Activated naive CD8-positive, alpha-beta T cell treated with anti-CD3 and anti-CD28 coated beads, Interleukin-2, amount 50 U/mL, for 16 hours (primary cell): ENCODE measurements around the gene PPP1R12B.
"Not testable (repeated sequence)": the region's sequence is repeated elsewhere in the genome, so short reads cannot be mapped to it uniquely, and the experiment has no call there.

ENCODE experiments used
- DNase-seq: peaks from one replicate; pipeline ENCODE4 v3.0.0-alpha.2; 2020; ENCODE audit warnings: low read depth, low spot score

PPP1R12B gene

GRCh38 chr1:202405928-202406327, 57.4 kb downstream of the PPP1R12B start:
- DNase-seq: no peak

DNA sequence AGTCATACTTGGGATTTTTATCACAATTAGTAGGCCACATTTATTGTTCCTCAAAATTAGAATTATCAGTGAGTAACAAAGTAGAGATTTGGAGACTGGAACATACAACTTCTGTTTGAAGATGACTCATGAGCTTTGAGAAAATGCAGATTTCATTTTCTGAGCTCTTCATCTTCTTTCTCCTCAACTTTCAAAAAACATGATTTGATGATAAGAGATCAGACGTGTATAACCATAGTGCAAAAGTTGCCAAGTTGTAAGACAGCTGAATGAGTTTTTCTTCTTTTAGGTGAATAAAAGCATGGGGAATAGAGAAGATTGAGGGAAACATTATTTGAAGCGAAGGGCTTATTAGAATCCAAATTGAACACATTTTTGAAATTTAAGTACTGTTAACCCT, 58.4 kb downstream of the PPP1R12B start:
- DNase-seq: not testable (repeated sequence)

- DNase-seq: not testable (repeated sequence)
Observed at GRCh38 chr1:202407378-202407777, 58.9 kb downstream of the PPP1R12B start.

- DNase-seq: not testable (repeated sequence)
Observed at GRCh38 chr1:202410251-202410650, 61.8 kb downstream of the PPP1R12B start.

DNA sequence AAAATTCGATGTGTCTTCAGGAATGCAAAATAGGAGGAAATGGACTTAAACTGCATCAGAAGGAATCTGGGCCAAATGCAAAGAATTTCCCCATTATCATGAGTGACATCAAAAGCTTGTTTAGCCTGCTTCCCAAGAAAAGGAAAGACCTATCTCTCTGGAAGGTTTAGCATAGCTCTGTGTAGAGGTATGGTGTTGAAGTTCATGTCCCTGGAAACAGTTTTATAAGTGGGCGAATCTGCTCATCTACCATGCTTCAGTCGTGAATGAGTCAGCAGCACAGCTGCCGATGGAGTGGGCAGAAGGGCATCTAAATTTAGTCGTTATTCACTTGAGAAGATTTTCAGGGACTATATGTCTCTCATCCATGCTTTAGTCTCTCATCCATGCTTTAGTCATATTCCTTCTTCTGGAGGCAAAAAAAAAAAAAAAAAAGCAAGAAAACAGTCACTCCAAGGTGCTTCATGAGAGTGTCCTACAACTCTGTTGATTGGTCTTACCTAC, 62.4 kb downstream of the PPP1R12B start:
- DNase-seq: not testable (repeated sequence)

DNA sequence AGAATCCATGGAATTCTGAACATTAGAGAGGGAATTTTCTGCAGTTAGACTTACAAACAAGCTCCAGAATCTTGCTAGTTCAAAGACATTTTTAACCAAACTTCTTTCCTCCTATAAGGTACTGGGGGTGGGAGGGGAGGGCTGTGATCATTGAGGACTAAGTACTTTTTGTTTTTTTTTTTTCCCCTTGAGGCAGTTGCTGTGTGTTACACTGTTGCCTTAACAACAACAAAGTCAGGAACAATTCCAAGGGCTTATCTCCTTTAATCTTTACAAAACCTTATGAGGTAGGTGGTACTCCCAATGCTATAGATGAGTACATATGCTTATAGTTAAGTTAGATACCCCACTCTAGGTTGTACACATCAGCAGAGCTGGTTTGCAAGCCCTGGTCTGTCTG, 62.9 kb downstream of the PPP1R12B start:
- no peak for DNase-seq

- not testable (repeated sequence) for DNase-seq
Observed at GRCh38 chr1:202412421-202412820, 63.9 kb downstream of the PPP1R12B start.

- DNase-seq: no peak
Observed at GRCh38 chr1:202416641-202417040, 68.1 kb downstream of the PPP1R12B start.

DNA sequence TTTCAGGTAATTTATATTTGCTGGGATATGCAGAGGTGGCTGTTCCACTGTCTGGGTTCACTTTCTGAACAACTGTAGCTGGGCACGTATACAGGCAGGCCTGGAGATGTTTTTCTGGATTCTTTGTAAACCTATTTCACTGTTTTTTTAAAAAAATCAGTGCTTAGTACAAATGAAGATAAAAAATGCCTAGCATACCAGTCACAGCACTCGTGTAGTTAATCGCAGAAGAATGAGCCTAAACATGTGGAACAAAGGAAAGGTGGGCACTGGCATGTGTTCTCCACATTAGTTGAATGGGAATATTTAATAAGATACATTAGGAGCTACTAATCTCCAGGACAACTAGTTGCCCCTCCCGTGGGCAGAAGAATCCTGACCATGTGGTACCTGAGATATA, 68.6 kb downstream of the PPP1R12B start:
- not testable (repeated sequence) for DNase-seq

GRCh38 chr1:202417762-202418201, 69.3 kb downstream of the PPP1R12B start:
- not testable (repeated sequence) for DNase-seq

DNA sequence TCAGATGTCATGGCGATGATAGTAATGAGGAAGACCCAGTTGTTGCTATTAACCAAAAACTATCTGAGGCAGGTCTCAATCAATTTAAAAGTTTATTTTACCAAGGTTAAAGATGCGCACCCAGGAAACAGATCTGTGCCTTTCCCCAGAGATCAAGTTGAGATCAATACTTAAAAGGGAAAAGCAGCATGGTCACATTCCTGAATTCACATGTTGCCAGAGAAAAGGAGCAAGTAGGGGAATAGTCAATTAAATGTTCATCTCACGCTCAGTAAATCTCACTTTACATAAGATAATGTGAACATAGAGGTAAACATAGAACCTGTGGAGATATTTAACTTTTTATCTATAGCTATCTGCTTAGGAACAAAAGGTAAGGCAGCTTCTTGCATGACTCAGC, 71.2 kb downstream of the PPP1R12B start:
- not testable (repeated sequence) for DNase-seq

- DNase-seq: not testable (repeated sequence)
Observed at GRCh38 chr1:202420422-202421094, 72.1 kb downstream of the PPP1R12B start.

DNA sequence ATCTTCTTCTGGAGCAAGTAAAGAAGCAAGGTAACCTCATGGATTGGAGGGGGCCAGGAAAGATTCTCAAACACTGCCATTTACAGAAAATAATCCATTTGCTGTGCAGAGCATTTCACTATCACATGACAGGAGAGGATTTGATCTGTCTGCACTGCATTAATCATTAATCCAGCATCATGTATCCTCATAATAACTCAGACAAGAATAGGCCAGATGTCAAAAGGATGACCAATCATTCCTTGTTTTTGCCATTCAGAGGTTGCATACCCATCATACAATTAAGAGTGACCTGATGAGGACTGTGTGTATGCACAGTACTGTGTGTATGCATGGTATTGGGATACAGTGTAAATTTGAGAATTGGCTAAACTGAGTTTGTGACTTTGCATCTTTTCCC, 74.2 kb downstream of the PPP1R12B start:
- DNase-seq: not testable (repeated sequence)

DNA sequence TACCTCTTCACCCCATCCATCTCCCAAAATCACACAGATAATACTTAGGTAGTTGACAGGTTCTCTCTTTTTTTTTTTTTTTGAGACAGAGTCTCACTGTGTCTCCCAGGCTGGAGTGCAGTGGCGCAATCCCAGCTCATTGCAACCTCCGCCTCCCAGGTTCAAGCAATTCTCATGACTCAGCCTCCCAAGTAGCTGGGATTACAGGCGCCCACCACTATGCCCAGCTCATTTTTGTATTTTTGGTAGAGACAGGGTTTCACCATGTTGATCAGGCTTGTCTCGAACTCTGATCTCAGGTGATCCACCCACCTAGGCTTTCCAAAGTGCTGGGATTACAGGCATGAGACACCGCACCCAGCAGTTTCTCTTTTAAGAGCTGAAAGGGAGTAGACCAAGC, 75.8 kb downstream of the PPP1R12B start:
- not testable (repeated sequence) for DNase-seq

DNA sequence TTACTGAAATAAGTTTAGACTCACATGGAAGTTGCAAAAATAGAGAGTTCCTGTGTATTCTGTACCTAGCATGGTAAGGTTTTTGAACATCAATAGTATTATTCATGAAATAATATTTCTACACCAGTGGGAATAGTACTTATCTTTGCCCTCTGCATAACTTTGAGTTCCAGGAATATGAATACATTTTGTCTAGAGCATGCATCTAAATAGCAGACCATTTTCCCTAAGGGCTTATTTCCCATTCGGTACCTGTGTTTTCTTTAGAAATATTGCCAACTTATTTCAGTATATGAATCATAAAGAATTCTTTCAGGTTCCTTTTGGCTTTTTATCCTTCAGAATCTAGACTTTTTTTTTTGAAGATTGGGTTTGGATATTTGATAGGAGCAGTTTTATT, 81.6 kb downstream of the PPP1R12B start:
- not testable (repeated sequence) for DNase-seq

DNA sequence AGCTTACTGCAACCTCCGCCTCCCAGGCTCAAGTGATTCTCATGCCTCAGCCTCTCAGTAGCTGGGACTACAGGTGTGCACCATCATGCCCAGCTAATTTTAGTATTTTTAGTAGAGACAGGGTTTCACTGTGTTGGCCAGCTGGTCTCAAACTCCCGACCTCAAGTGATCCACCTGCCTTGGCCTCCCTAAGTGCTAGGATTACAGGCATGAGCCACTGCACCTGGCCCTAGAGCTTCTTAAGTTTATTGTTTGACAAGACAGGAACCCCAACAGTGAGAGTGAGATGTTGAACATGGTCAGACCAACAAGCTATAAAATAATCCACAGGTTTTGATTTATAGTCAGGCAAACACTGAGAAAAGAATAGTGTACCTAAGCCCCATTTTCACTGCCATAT, 83.8 kb downstream of the PPP1R12B start:
- DNase-seq: not testable (repeated sequence)

- DNase-seq: no peak
Observed at GRCh38 chr1:202433155-202434043, 84.9 kb downstream of the PPP1R12B start.

DNA sequence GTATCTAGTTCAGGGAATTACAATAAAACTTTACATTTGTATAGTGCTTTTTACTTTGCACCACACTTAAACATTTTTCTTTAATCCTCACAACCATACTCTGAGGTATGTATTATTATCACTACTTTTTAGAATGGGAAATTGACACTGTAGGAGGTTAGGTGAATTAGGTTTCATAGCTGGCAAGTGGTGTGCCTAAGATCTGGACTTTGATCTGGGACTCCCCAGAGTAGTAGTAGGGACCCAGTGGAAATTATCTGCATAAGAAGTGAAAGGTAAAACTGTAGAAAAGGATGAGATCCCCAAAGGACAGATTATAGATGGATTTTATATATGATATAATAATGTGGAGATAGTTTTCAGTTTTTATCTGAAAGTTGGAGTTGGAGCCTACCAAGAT, 85.6 kb downstream of the PPP1R12B start:
- no peak for DNase-seq

DNA sequence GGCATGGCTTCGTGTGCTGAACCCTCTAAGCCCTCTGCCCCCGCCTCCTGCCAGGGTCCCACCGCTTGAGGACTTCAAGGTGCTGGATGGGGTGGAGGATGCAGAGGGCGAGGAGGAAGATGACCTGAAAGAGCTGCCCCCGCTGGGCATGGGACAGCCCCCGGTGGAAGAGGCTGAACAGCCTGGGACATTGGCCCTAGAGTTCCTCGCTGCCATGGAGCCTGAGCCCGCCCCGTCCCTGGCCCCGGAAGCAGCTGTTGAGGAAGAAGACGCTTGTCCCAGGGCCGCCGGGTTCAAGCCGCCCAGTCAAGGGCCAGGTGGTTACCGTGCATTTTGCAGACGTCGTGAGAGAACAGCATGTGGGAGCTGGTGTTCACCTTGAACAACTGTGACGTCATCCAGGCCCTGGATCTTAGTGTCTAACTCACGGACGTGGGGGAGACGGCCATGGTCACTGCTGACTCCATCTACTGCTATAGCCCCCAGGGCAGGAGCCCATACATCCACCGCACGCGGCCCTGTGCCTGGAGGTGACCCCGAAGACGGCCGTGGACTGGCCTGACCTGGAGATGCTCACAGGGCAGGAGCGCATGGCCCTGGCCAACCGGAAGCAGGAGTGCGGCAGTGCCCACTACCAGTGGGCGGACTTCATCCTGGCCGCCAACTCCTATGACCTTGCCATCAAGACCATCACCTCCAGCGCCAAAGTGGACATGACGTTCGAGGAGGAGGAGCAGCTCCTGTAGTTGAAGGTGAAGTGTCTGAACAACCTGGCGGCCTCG, 90.1 kb downstream of the PPP1R12B start:
- no peak for DNase-seq

DNA sequence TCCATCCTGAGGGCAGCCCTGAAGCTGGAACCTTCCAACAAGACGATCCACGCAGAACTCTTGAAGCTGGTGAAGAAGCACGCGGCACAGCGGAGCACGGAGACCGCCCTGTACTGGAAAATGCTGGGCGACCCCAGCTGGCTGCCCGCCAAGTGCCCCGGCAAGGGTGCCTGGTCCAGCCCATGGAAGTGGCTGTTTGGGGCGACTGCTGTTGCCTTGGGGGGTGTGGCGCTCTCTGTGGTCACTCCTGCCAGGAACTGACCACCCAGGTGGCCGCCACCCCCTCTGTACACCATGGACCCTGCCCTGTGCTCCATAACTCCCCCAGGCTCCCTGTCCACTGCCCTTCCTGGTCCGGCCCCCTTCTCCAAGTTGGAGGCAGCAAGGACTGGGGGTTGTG, 90.8 kb downstream of the PPP1R12B start:
- no peak for DNase-seq

- DNase-seq: not testable (repeated sequence)
Observed at GRCh38 chr1:202448140-202448539, 99.6 kb downstream of the PPP1R12B start.

DNA sequence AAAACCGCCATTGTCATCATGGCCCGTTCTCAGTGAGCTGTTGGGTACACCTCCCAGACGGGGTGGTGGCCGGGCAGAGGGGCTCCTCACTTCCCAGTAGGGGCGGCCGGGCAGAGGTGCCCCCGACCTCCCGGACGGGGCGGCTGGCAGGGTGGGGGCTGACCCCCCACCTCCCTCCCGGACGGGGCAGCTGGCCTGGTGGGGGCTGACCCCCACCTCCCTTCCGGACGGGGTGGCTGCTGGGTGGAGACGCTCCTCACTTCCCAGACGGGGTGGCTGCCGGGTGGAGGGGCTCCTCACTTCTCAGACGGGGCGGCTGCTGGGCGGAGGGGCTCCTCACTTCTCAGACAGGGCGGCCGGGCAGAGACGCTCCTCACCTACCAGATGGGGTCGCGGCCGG, 103.1 kb downstream of the PPP1R12B start:
- DNase-seq: not testable (repeated sequence)
